Ishikawa (cell line): ENCODE data around the gene DNAJC15.

Experiments used
- NFIC ChIP-seq: IDR thresholded peaks from 2 replicates; pipeline ENCODE4 v1.6.1; 2012
- TAF1 ChIP-seq: IDR thresholded peaks from 2 replicates; pipeline ENCODE4 v1.6.1; 2012; ENCODE audit warnings: low read depth, mild to moderate bottlenecking

DNA sequence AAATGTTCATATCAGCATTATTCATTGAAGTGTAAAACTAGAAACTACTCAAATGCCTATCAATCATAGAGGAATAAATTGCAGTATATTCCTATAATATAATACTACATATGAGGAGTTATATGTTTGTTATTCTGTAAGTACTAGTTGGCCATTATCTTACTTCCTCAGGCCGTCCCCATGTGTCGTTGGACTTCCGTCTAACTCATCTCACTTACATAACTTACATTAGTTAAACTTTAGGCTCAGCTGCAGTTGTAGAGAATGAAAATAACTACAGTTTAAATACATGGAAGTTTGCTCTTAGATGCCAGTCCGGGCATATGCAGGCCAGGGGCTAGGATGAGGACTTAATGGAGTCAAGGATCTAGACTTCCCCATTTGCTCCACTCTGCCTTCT is 22.7 kb upstream of the DNAJC15 start:
- TF ChIP-seq TAF1: no peak
- no peak for TF ChIP-seq NFIC
